Measurements from ENCODE around the gene MPG.

- no peak for TF ChIP-seq EP300 (IDR thresholded peaks at IDR 0.05; ENCODE audit: borderline replicate concordance in 1 of 2, low read depth in 1 of 2, low read length in 1 of 2)
- no peak for TF ChIP-seq CTCF (IDR thresholded peaks at IDR 0.05)
- no peak for TF ChIP-seq RAD21 (IDR thresholded peaks at IDR 0.05; ENCODE audit: low read length)
- no peak for TF ChIP-seq SMC3 (IDR thresholded peaks at IDR 0.05; ENCODE audit: low read depth, low read length)
- no peak for TF ChIP-seq NFIC (IDR thresholded peaks at IDR 0.05; ENCODE audit: borderline replicate concordance)
- no peak for TF ChIP-seq USF1 (IDR thresholded peaks at IDR 0.05; ENCODE audit: borderline replicate concordance, low read depth)
- no peak for TF ChIP-seq MAX (IDR thresholded peaks at IDR 0.05; ENCODE audit: low read depth)
- TF ChIP-seq IRF3 (IDR thresholded peaks at IDR 0.05; ENCODE audit: low read depth, low read length): no peak
- no peak for TF ChIP-seq RFX5 (IDR thresholded peaks at IDR 0.05; ENCODE audit: low read length)
- no peak for TF ChIP-seq JUND (IDR thresholded peaks at IDR 0.05)
- no peak for TF ChIP-seq RCOR1 (IDR thresholded peaks at IDR 0.05; ENCODE audit: low read length)
- TF ChIP-seq SIN3A (IDR thresholded peaks at IDR 0.05; ENCODE audit: borderline replicate concordance, low read depth, low read length): no peak
Observed at GRCh38 chr16:62283-62967, 15.6 kb upstream of the MPG start.
